Endothelial cell of umbilical vein (primary cell): ENCODE data around the gene LCN9. TPM values are rescaled to one million over a fixed set of nuclear protein-coding genes. Genes with fewer than 3 reads are reported as not detected.

ENCODE experiments used
- BruUV-seq: library from RNA; stranded (reverse); fragments of 400-500 nt; replicated peaks from 2 replicates; lab custom pipeline; 2021; lab: Mats Ljungman, UMichigan
- CTCF ChIA-PET: fragments of 300-600, 350-600 bp; sonication (Branson Sonifier 250); formaldehyde crosslinking; loops from one replicate; lab custom pipeline; 2021; ENCODE audit warnings: antibody characterized with exemption, inconsistent platforms; lab: Charles Lee
- POLR2A ChIA-PET: fragments of 300-600, 350-600 bp; sonication (Branson Sonifier 250); formaldehyde crosslinking; loops from one replicate; lab custom pipeline; 2021; ENCODE audit warnings: antibody characterized with exemption, inconsistent platforms; lab: Charles Lee
- DNase-seq: peaks from one replicate; pipeline ENCODE4 v3.0.0-alpha.2; 2011; ENCODE audit warnings: low read depth, low spot score
- FAIRE-seq: peaks from 2 replicates; lab custom pipeline; 2011; peaks lifted over from hg19 to GRCh38; lab: Jason Lieb, UNC
- H2AFZ ChIP-seq: 2 replicates; pipeline ENCODE4 v1.6.0; 2012; ENCODE audit warnings: low read depth, low read length, control low read depth, inconsistent platforms
- H3K27ac ChIP-seq: 2 replicates; pipeline ENCODE4 v1.5.1; 2011; ENCODE audit warnings: low read depth, mild to moderate bottlenecking, control low read depth, low read length, moderate library complexity; ENCODE audit not compliant: insufficient read depth
- H3K27me3 ChIP-seq, 2 experiments: 2 replicates each; pipeline versions ENCODE4 v1.6.0 to v1.6.1; 2011; ENCODE audit warnings: low read length in 2 of 2, mixed read lengths in 1 of 2; ENCODE audit not compliant: control insufficient read depth in 2 of 2, insufficient read depth in 2 of 2
- H3K36me3 ChIP-seq, 2 experiments: 2 replicates in 1 of 2; 3 replicates in 1 of 2; pipeline ENCODE4 v1.5.1; 2011; ENCODE audit warnings: low read length in 2 of 2, mild to moderate bottlenecking in 1 of 2, moderate library complexity in 1 of 2; ENCODE audit not compliant: control insufficient read depth in 2 of 2, insufficient read depth in 2 of 2; ENCODE audit errors: extremely low read depth in 1 of 2
- H3K4me1 ChIP-seq: 3 replicates; pipeline ENCODE4 v1.5.1; 2011; ENCODE audit warnings: mild to moderate bottlenecking, low read length; ENCODE audit not compliant: control insufficient read depth, insufficient read depth; ENCODE audit errors: extremely low read depth
- H3K4me2 ChIP-seq: 2 replicates; pipeline ENCODE4 v1.6.1; 2011; ENCODE audit warnings: low read length, control low read depth, mixed read lengths; ENCODE audit not compliant: insufficient read depth
- H3K4me3 ChIP-seq, 3 experiments: fragments of 200-600 bp in 1 of 3; sonication (generic), shearing (Covaris generic) in 1 of 3; replicated peaks in 1 of 3; 2 replicates each; pipeline ENCODE4 v1.5.1; 2011 to 2016; ENCODE audit warnings: control low read depth in 3 of 3, low read length in 3 of 3, mild to moderate bottlenecking in 2 of 3, inconsistent platforms in 1 of 3, low read depth in 1 of 3, moderate library complexity in 1 of 3; ENCODE audit not compliant: insufficient read depth in 1 of 3
- H3K79me2 ChIP-seq: 2 replicates; pipeline ENCODE4 v1.6.0; 2012; ENCODE audit warnings: low read length, inconsistent platforms; ENCODE audit not compliant: control insufficient read depth, insufficient read depth
- H3K9ac ChIP-seq: replicated peaks from 2 replicates; pipeline ENCODE3; 2011; ENCODE audit warnings: low read length, control low read depth; ENCODE audit not compliant: insufficient read depth; ENCODE audit errors: extremely low read depth
- H3K9me1 ChIP-seq: replicated peaks from 3 replicates; pipeline ENCODE4 v1.6.0; 2011; ENCODE audit warnings: mild to moderate bottlenecking, low read length; ENCODE audit not compliant: control insufficient read depth, insufficient read depth; ENCODE audit errors: extremely low read depth
- H3K9me3 ChIP-seq: replicated peaks from 2 replicates; pipeline ENCODE4 v1.5.1; 2012; ENCODE audit warnings: low read length, inconsistent platforms; ENCODE audit not compliant: control insufficient read depth, insufficient read depth
- H4K20me1 ChIP-seq: replicated peaks from 2 replicates; pipeline ENCODE3; 2011; ENCODE audit warnings: mild to moderate bottlenecking, low read length; ENCODE audit not compliant: control insufficient read depth, insufficient read depth; ENCODE audit errors: extremely low read depth
- EZH2 ChIP-seq: IDR thresholded peaks from 2 replicates; pipeline ENCODE4 v1.6.1; 2012; ENCODE audit warnings: borderline replicate concordance, low read depth, mild to moderate bottlenecking, moderate library complexity, low read length, inconsistent platforms; ENCODE audit not compliant: severe bottlenecking
- FOS ChIP-seq: IDR thresholded peaks from 2 replicates; pipeline ENCODE4 v1.6.1; 2011; ENCODE audit warnings: mild to moderate bottlenecking, low read length, moderate library complexity, borderline replicate concordance; ENCODE audit not compliant: insufficient read depth
- GATA2 ChIP-seq: IDR thresholded peaks from 2 replicates; pipeline ENCODE4 v1.7.0; 2011; ENCODE audit warnings: low read depth, mild to moderate bottlenecking, moderate library complexity, mixed read lengths, low read length; ENCODE audit not compliant: insufficient read length, insufficient read depth
- JUN ChIP-seq: IDR thresholded peaks from 2 replicates; pipeline ENCODE4 v1.6.1; 2011; ENCODE audit warnings: borderline replicate concordance, low read depth; ENCODE audit not compliant: insufficient read length, insufficient read depth
- MYC ChIP-seq: IDR thresholded peaks from one replicate; pipeline ENCODE4 v1.6.1; 2011; ENCODE audit warnings: mild to moderate bottlenecking, low read depth, low read length
- POLR2A ChIP-seq: IDR thresholded peaks from 2 replicates; pipeline ENCODE4 v1.6.1; 2012; ENCODE audit warnings: low read depth, mild to moderate bottlenecking, control low read depth, low read length
- POLR2AphosphoS5 ChIP-seq: IDR thresholded peaks from 2 replicates; pipeline ENCODE4 v1.6.1; 2012; ENCODE audit warnings: low read depth, mild to moderate bottlenecking, control low read depth, low read length, moderate library complexity; ENCODE audit not compliant: insufficient read depth
- dilution Hi-C: fragments of 300-500 bp; cut with MboI; formaldehyde crosslinking; loops from one replicate; pipeline ENCODE4 v1.15.0; 2019; ENCODE audit warnings: low sequenced_read_pairs; ENCODE audit not compliant: extremely low pct_ligation_motif_present
- intact Hi-C: fragments of 100-400 bp; cut with micrococcal nuclease; formaldehyde crosslinking; loops from one replicate; pipeline ENCODE4 v1.10.0; 2022
- polyA plus RNA-seq, 4 experiments: library from polyadenylated mRNA; depleted of rRNA in 3 of 4; stranded (reverse) in 3 of 4; unstranded in 1 of 4; fragments of >200 nt; gene quantifications; 2 replicates each; pipeline versions ENCODE4 v1.2.1 to v1.2.3, GENCODE V29; 2011 to 2012; ENCODE audit warnings: missing spikeins in 1 of 4
- total RNA-seq: library from RNA; stranded (reverse); gene quantifications from 2 replicates; pipeline ENCODE4 v1.2.3, GENCODE V29; 2021
- TF ChIP-seq, protein P1 (sequence below), 2 donors: IDR thresholded peaks; 1 replicate in 1 of 2; 2 replicates in 1 of 2; pipeline ENCODE4 v1.5.1; 2011; ENCODE audit warnings: low read length in 2 of 2, mild to moderate bottlenecking in 2 of 2, moderate library complexity in 2 of 2, control low read depth in 1 of 2, inconsistent platforms in 1 of 2, low read depth in 1 of 2; ENCODE audit not compliant: insufficient read depth in 1 of 2; ENCODE audit errors: extremely low read depth in 1 of 2
- TF ChIP-seq, protein P2 (sequence below): IDR thresholded peaks from 2 replicates; pipeline ENCODE4 v1.6.1; 2011; ENCODE audit not compliant: insufficient read depth, insufficient read length

Gene LCN9
- total and polyA plus RNA-seq, 2 donors (not counting 3 experiments of a cell fraction or from before 2014, with no cell fraction given), result not detected

DNA sequence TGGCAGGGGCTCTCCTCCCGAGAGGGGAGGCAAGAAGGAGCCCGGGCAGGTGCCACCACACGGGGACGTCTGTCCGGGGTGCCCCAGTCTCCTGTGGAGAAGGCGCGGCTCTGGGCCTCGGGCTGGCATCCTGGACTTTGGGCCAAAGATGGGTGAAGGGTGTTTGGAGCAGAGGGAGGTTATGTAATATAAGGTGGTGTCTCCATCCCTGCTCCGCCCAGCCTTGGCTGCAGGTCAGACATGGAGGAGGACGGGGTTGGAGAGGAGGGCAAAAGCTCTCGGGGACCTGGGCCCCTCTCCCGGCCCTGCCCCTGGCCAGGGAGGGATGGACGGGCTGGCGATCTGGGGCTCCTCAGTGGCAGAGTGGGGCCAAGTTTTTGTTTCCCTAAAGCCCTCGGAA, 37.4 kb downstream of the LCN9 start:
- Histone ChIP-seq H2AFZ (no peak overlapping the region), H3K4me2 (no peak overlapping the region), H3K27ac (no peak overlapping the region), H3K79me2 (no peaks in the 10 kb centered on the region), H4K20me1 (no peaks in the 10 kb centered on the region), H3K27me3 (peaks cover 0 to 2% of the 10 kb centered on the region in 2 experiments), H3K9me1 (no peaks in the 10 kb centered on the region), H3K4me1 (peaks cover 2% of the 10 kb centered on the region), H3K4me3 (no peak overlapping the region), H3K9ac (no peak overlapping the region), H3K9me3 (no peaks in the 10 kb centered on the region), H3K36me3 (no peaks in the 10 kb centered on the region)
- intact Hi-C loops, result loop anchor here (5.0 kb wide), 2 partner anchors 37 to 98 kb away; no protein-coding TSS in a partner anchor
- no peak for TF ChIP-seq POLR2A
- TF ChIP-seq EZH2, result no peak
- no peak for TF ChIP-seq GATA2
- TF ChIP-seq JUN, result no peak
- TF ChIP-seq, protein P1, sequence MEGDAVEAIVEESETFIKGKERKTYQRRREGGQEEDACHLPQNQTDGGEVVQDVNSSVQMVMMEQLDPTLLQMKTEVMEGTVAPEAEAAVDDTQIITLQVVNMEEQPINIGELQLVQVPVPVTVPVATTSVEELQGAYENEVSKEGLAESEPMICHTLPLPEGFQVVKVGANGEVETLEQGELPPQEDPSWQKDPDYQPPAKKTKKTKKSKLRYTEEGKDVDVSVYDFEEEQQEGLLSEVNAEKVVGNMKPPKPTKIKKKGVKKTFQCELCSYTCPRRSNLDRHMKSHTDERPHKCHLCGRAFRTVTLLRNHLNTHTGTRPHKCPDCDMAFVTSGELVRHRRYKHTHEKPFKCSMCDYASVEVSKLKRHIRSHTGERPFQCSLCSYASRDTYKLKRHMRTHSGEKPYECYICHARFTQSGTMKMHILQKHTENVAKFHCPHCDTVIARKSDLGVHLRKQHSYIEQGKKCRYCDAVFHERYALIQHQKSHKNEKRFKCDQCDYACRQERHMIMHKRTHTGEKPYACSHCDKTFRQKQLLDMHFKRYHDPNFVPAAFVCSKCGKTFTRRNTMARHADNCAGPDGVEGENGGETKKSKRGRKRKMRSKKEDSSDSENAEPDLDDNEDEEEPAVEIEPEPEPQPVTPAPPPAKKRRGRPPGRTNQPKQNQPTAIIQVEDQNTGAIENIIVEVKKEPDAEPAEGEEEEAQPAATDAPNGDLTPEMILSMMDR (IDR thresholded peaks at IDR 0.05; ENCODE audit: extremely low read depth in 1 of 2, insufficient read depth in 1 of 2, low read depth in 1 of 2, low read length in 2 of 2), result no peak
- TF ChIP-seq FOS, result no peak
- no peak for TF ChIP-seq POLR2AphosphoS5
- TF ChIP-seq, protein P2, sequence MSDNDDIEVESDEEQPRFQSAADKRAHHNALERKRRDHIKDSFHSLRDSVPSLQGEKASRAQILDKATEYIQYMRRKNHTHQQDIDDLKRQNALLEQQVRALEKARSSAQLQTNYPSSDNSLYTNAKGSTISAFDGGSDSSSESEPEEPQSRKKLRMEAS, result no peak
- TF ChIP-seq MYC, result no peak
- CTCF ChIA-PET, result interaction anchor here (1.2 kb wide), 1 partner anchor 24 kb away, joined by 4 read pairs; no protein-coding TSS in a partner anchor
- no TSS peak for BruUV-seq
- dilution Hi-C loops, result no loop called here
- no peak for FAIRE-seq
- DNase-seq, result no peak
- POLR2A ChIA-PET, result no interaction called here
